GM18505 (cell line): Measurements from ENCODE around the gene LMF2.
A peak's percentile ranks its signal among the peaks of the same experiment; 100 is the strongest.
"Not testable (repeated sequence)": the region's sequence is repeated elsewhere in the genome, so short reads cannot be mapped to it uniquely, and the experiment has no call there.

Experiments
- ATAC-seq: cut with Tn5 transposase; IDR thresholded peaks from one replicate; pipeline ENCODE4 v1.9.1; 2021; ENCODE audit not compliant: unreplicated experiment
- POLR2A ChIP-seq: IDR thresholded peaks from 4 replicates; pipeline ENCODE4 v1.6.1; 2011; ENCODE audit warnings: borderline replicate concordance; ENCODE audit not compliant: insufficient read depth, insufficient read length; ENCODE audit errors: extremely low read depth

LMF2 gene

DNA sequence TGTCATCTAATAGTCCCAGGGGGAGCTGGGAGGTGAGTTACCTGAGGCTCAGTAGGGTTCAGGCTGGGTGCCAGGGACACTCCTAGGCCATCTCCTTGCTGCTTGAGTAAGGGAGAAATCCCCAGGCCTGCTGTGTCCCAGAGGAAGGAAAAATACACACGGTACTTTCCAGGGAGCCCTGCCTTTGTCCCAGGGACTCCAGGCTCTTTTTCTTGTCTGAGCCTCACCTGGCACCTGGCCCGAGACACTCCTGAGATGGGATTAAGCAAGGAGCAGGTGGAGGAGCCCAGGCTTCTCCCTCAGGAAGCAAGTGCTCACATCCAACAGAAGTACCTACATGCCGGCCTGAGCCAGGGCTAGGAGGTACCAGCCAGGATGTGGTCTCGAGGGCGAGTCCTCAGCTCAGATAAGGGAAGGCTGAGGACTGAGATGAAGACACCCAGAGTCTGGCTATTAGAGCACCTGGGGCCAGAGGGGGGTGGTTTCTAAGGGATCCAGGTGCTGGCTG, 37.3 kb upstream of the LMF2 start:
- ATAC-seq = no peak
- TF ChIP-seq POLR2A = no peak

DNA sequence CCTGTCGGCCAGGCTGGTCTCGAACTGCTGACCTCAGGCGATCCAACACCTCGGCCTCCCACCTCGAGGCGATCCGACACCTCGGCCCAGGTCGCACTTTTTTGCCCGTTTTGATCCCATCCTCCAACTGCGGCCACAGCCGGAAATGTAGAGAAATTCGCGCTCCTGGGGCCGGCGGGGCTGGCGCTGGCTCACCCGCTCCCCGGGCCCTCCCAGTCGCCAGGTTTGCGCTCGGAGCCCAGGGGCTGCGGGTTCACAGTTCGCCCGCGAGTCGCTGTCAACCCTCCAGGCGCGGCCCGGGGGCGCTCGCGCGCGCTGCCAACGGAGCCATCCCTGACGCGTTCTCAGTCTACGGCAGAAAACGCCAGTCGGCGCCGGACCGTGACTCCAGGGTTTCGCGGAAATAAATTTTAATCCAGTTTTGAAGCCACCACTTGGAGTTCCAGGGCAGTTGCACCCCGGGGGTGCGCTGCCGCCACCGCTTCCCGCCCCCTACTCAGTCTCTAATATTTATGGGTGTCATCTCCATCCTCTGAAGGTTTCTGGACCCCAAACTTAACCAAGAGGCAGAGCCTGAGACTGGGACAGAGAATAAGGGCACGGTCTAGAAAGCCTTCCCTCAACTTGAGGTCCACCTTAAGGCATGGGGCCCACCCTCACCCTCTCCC, 36.7 kb upstream of the LMF2 start:
- no peak for TF ChIP-seq POLR2A
- ATAC-seq = no peak

GRCh38 chr22:50542416-50542927, 35.0 kb upstream of the LMF2 start:
- TF ChIP-seq POLR2A = peak; percentile 62
- no peak for ATAC-seq

GRCh38 chr22:50541667-50542026, 34.1 kb upstream of the LMF2 start:
- ATAC-seq = not testable (repeated sequence)
- peak; percentile 28 for TF ChIP-seq POLR2A

DNA sequence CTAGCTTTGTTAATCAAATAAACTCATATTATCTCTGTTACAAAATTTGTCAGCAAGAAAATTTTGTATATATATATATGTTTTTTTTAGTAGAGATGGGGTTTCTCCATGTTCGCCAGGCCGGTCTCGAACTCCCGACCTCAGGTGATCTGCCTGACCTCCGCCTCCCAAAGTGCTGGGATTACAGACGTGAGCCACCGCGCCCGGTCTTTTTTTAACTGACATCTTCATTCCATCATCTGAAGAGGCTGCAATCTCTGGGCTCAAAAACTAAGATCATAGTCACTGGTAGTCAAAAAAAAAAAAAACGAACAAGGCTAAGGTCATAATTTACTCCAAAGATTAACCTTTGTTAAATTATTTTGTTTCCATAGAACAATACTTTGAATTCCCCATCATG, 32.9 kb upstream of the LMF2 start:
- ATAC-seq = no peak
- TF ChIP-seq POLR2A = no peak

- no peak for TF ChIP-seq POLR2A
- no peak for ATAC-seq
Measured at GRCh38 chr22:50537765-50538164, 30.3 kb upstream of the LMF2 start.

DNA sequence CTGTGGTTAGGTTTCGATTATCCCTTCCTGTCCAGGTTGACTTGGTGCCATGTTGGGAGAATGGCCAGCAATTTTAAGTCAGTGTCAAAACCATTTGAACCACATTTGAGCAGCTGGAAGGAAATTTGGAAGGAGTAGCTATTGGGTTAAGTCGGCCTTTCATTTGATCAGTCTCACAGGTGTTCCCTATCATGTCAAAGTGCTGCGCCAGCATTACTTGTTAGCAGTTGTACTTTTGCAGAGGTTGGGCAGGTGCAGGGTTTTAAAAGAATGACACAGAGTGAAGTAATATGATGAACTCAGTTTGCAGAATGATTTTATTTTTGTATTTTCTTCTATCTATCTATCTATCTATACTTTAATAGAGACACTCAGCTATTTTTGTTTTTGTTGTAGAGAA, 28.7 kb upstream of the LMF2 start:
- TF ChIP-seq POLR2A = no peak

DNA sequence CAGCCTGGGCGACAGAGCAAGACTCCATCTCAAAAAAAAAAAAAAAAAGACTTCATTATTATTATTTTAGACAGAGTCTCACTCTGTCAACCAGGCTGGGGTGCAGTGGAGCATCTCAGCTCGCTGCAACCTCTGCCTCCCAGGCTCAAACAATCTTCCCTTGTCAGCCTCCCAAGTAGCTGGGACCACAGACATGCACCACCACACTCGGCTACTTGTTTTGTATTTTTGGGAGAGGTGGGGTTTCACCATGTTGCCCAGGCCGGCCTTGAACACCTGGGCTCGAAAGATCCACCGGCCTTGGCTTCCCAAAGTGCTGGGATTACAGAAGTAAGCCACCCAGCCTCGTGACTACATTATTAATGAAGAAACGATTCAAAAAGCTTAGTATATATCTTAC, 27.6 kb upstream of the LMF2 start:
- no peak for TF ChIP-seq POLR2A
- no peak for ATAC-seq

More for the DNA sequence above, 28.7 kb upstream of the LMF2 start:
- no peak for ATAC-seq

DNA sequence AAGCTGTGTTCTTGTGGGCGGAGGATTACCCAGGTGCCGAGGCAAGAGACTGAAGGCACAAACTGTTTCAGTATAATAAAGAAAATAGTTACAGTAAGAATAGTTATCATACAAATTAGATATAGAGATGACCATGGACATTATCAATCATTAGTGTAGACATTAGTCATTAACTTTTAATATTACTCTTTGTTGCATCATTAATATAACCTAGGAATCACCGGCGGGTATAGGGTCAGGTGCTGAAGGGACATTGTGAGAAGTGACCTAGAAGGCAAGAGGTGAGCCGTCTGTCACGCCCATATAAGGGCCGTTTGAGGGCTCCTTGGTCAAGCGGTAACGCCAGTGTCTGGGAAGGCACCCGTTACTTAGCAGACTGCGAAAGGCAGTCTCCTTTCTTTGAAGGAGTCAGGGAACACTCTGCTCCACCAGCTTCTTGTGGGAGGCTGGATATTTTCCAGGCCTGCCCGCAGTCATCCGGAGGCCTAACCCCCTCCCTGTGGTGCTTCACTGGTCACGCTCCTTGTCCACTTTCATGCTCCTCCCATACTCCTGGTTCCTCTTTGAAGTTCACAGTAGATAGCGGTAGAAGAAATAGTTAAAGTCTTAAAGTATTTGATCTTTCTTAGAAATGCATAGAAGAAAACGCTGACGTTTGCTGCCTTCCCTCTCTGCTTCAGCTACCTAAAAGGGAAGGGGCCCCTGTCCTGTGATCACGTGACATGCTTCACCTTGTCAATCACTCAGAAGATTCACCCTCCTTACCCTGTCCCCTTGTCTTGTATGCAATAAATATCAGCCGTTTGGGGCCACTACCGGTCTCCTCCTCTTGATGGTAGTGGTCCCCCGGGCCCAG, 26.6 kb upstream of the LMF2 start:
- TF ChIP-seq POLR2A = peak; percentile 20
- ATAC-seq = not testable (repeated sequence)

DNA sequence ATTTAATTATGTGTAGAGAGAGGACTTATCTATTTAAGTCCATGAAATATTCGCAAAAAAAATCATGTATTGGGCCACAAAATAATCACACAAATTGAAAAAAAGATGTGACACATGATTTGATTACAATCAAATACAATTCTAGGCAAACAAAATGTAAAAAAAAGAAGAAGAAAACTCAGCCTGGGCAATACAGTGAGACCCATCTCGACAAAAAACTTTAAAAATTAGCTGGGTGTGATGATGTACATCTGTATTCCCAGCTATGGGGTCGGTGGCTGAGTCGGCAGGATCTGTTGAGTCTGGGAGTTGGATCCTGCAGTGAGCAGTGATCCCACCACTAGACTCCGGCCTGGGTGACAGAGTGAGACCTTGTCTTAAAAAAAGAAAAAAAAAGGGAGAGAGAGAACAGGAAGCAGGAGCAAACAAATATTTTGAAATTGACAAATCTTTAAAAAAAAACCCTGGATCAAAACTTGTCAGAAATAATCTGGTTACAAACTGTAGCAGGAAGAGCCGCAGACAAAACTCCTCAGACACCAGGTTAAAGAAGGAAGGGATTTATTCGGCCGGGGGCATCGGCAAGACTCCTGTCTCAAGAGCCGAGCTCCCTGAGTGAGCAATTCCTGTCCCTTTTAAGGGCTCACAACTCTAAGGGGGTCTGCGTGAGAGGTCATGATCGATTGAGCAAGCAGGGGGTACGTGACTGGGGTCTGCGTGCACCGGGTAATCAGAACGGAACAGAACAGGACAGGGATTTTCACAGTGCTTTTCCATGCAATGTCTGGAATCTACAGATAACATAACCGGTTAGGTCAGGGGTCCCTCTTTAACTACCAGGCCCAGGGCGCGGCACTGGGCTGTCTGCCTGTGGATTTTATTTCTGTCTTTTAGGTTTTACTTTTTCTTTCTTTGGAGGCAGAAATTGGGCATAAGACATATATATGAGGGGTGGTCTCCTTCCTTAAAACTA, 25.6 kb upstream of the LMF2 start:
- TF ChIP-seq POLR2A = no peak
- ATAC-seq = no peak

DNA sequence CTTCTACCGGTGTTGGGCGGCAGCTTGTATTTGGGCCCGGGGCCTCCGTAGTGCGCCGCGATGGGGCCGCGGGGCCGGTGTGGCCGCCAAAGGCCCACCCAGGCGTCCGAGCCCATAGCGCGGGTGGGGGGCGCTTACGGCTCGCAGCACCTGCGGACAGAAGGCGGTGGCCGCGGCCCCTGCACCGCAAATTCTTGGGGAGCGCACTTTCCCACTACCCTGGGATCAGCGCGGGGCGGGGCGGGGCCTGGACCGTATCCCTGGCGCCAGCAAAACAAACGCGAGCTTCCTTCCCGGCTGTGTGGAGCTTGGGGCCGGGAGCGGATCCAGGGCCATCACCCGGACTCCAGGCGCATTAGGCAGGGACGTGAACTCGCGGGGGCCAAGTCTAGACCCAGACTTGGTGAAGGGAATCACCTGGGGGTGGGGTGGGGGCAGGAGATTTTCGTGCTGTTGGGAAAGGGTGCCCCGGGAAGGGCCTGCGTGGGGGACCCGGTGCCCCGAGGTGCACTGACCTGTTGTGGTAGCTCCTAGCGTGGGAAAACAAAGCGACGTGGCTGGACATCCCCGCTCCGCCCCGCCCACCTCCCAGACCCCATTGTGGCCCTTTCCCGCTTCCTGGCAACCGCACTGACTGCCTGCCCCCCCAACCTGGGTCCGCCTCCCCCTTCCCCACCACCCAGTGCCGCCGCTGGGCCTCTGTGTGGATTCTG, 24.6 kb upstream of the LMF2 start:
- no peak for ATAC-seq
- no peak for TF ChIP-seq POLR2A

DNA sequence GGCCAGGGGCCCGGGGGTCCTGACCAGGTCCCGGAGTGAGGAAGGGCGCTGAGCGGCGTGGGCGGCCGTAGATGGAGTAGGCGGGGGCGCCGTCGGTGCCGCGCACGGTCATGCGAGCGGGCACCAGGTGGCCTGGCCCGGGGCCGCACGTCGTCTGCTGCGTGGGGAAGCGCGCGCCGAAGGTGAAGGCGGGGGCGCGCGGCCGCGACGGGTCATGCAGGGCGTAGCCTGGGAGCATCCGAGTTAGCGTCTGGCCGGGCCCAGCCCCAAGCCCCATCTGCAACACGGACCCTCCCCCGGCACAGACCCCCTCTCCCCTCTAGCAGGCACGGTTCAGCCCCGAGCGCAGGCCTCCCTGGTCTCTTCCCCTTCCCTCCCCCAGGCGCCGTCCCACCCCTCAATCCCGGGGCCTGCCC, 24.1 kb upstream of the LMF2 start:
- no peak for ATAC-seq
- peak; percentile 51 for TF ChIP-seq POLR2A
